Type B pancreatic cell (in vitro differentiated cells): ENCODE measurements around the gene AP4B1. TPM values are rescaled to one million over a fixed set of nuclear protein-coding genes. Genes with fewer than 3 reads are reported as not detected.

Source experiments
- DNase-seq: peaks from one replicate; pipeline ENCODE4 v3.0.0; 2021; ENCODE audit warnings: mixed read lengths; ENCODE audit not compliant: unreplicated experiment; ENCODE audit errors: extremely low spot score
- H3K27ac Mint-ChIP-seq: 2 replicates; pipeline ENCODE4 v1.8.0; 2021; ENCODE audit warnings: mild to moderate bottlenecking, mixed read lengths
- H3K27me3 Mint-ChIP-seq: 2 replicates; pipeline ENCODE4 v1.8.0; 2021; ENCODE audit warnings: mixed read lengths
- H3K36me3 Mint-ChIP-seq: 2 replicates; pipeline ENCODE4 v1.8.0; 2021; ENCODE audit warnings: mixed read lengths
- H3K4me1 Mint-ChIP-seq: one replicate; pipeline ENCODE4 v1.8.0; 2021; ENCODE audit warnings: mixed read lengths; ENCODE audit not compliant: unreplicated experiment
- H3K4me3 Mint-ChIP-seq: 2 replicates; pipeline ENCODE4 v1.8.0; 2021; ENCODE audit warnings: mild to moderate bottlenecking, mixed read lengths
- H3K9me3 Mint-ChIP-seq: 2 replicates; pipeline ENCODE4 v1.8.0; 2021; ENCODE audit warnings: mixed read lengths
- CTCF ChIP-seq: fragments of 200-600 bp; sonication (generic); conservative IDR thresholded peaks from 2 replicates; pipeline ENCODE4 v1.5.0; 2021; ENCODE audit warnings: antibody characterized with exemption, mild to moderate bottlenecking
- total RNA-seq: library from RNA; stranded (reverse); gene quantifications from 2 replicates; pipeline ENCODE4 v1.2.1, GENCODE V29; 2021; ENCODE audit warnings: low replicate concordance

Gene AP4B1
- total RNA-seq, 1 donor from 2014 or later: 22.4 TPM

GRCh38 chr1:113947388-113948107, 42.9 kb upstream of the AP4B1 start:
- peaks cover 4% of the 10 kb centered on the region for H3K9me3 Mint-ChIP-seq
- no peak overlapping the region for H3K4me3 Mint-ChIP-seq
- H3K4me1 Mint-ChIP-seq: peaks cover 27% of the 10 kb centered on the region
- peak overlapping the region; percentile 1 for H3K27ac Mint-ChIP-seq
- H3K27me3 Mint-ChIP-seq: no peaks in the 10 kb centered on the region
- peaks cover 19% of the 10 kb centered on the region for H3K36me3 Mint-ChIP-seq
- no peak for TF ChIP-seq CTCF
- DNase-seq: no peak

- peaks cover 27% of the 10 kb centered on the region for H3K4me1 Mint-ChIP-seq
- H3K27ac Mint-ChIP-seq: peak overlapping the region; percentile 1
- H3K4me3 Mint-ChIP-seq: peak overlapping the region; percentile 1
- peaks cover 19% of the 10 kb centered on the region for H3K36me3 Mint-ChIP-seq
- no peak for DNase-seq
- H3K27me3 Mint-ChIP-seq: no peaks in the 10 kb centered on the region
- H3K9me3 Mint-ChIP-seq: peaks cover 4% of the 10 kb centered on the region
- no peak for TF ChIP-seq CTCF
These were observed 42.2 kb upstream of the AP4B1 start for GRCh38 chr1:113946678-113947387.

GRCh38 chr1:113946112-113946511, 41.5 kb upstream of the AP4B1 start:
- H3K36me3 Mint-ChIP-seq: peaks cover 22% of the 10 kb centered on the region
- H3K4me1 Mint-ChIP-seq: peaks cover 27% of the 10 kb centered on the region
- H3K9me3 Mint-ChIP-seq: peaks cover 4% of the 10 kb centered on the region
- TF ChIP-seq CTCF: no peak
- DNase-seq: no peak
- H3K27ac Mint-ChIP-seq: peak overlapping the region; percentile 36
- no peak overlapping the region for H3K4me3 Mint-ChIP-seq
- no peaks in the 10 kb centered on the region for H3K27me3 Mint-ChIP-seq

GRCh38 chr1:113945329-113945728, 40.7 kb upstream of the AP4B1 start:
- H3K4me3 Mint-ChIP-seq: no peak overlapping the region
- peaks cover 4% of the 10 kb centered on the region for H3K9me3 Mint-ChIP-seq
- H3K27ac Mint-ChIP-seq: no peak overlapping the region
- no peak for DNase-seq
- no peaks in the 10 kb centered on the region for H3K27me3 Mint-ChIP-seq
- H3K4me1 Mint-ChIP-seq: peaks cover 27% of the 10 kb centered on the region
- TF ChIP-seq CTCF: no peak
- peaks cover 28% of the 10 kb centered on the region for H3K36me3 Mint-ChIP-seq

- Mint-ChIP-seq H3K9me3 (peaks cover 4% of the 10 kb centered on the region), H3K27me3 (no peaks in the 10 kb centered on the region), H3K27ac (no peak overlapping the region), H3K4me1 (peaks cover 26% of the 10 kb centered on the region), H3K36me3 (peaks cover 28% of the 10 kb centered on the region), H3K4me3 (no peak overlapping the region)
- no peak for DNase-seq
- no peak for TF ChIP-seq CTCF
These were observed 38.6 kb upstream of the AP4B1 start for GRCh38 chr1:113943028-113943811.
